Measurements from ENCODE around the gene RCC2. TPM values are rescaled to one million over a fixed set of nuclear protein-coding genes. Genes with fewer than 3 reads are reported as not detected.

RCC2 gene
- total RNA-seq, 1 experiment from 2014 or later: 473 TPM

DNA sequence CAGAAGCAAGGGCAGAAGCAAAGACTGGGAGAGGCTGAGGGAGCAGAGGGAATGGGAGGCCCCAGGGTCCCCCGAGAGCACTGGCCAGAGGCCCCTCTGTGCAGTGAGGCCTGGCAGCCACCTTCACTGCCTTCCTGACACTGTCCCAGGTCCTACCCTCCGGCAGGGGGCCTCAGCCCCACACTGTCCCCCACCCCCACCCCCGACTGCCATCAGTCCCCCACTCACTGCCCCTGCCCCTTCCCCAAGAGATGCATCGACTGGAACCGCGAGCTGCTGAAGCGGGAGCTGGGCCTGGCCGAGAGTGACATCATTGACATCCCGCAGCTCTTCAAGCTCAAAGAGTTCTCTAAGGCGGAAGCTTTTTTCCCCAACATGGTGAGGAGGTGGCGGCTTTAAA lies 80.4 kb downstream of the RCC2 start:
- Histone ChIP-seq H3K14ac (ENCODE audit: insufficient read depth, low read length) (no peak overlapping the region), H4K5ac (ENCODE audit: insufficient read length, low read depth, low read length) (no peak overlapping the region), H3K4me1 (ENCODE audit: insufficient read depth, low read length) (no peaks in the 10 kb centered on the region), H3T11ph (ENCODE audit: low read length) (no peak overlapping the region), H3K23me2 (ENCODE audit: insufficient read length, low read depth, low read length, poor library complexity, severe bottlenecking) (no peaks in the 10 kb centered on the region), H3K9me3 (ENCODE audit: control insufficient read depth, low read depth, low read length) (no peaks in the 10 kb centered on the region), H3K56ac (ENCODE audit: insufficient read length, low read depth, low read length) (no peak overlapping the region), H3K18ac (ENCODE audit: insufficient read length, low read depth, low read length) (no peak overlapping the region), H3K4ac (ENCODE audit: low read depth, low read length) (no peak overlapping the region), H2BK120ac (ENCODE audit: low read depth, low read length, poor library complexity, severe bottlenecking) (no peak overlapping the region), H2BK12ac (ENCODE audit: insufficient read length, low read depth, low read length) (no peak overlapping the region), H2BK5ac (ENCODE audit: insufficient read length, low read length) (no peak overlapping the region), H3K4me2 (ENCODE audit: insufficient read depth, insufficient read length, low read length) (no peak overlapping the region), H4K20me1 (ENCODE audit: control insufficient read depth, insufficient read depth, insufficient read length) (no peaks in the 10 kb centered on the region), H3K79me1 (ENCODE audit: insufficient read depth, low read depth, low read length, poor library complexity, severe bottlenecking) (no peaks in the 10 kb centered on the region), H3K23ac (ENCODE audit: insufficient read length, low read depth, low read length) (no peak overlapping the region), H4K8ac (replicated peaks; ENCODE audit: insufficient read length, low read depth, low read length) (no peak overlapping the region), H3K27me3 (ENCODE audit: insufficient read depth, low read length) (no peaks in the 10 kb centered on the region), H3K79me2 (ENCODE audit: insufficient read depth, low read length) (no peaks in the 10 kb centered on the region), H4K91ac (ENCODE audit: insufficient read length, low read depth, low read length) (no peak overlapping the region), H3K9ac (ENCODE audit: extremely low read depth, insufficient read length, low read length) (no peak overlapping the region), H2BK20ac (ENCODE audit: low read depth, low read length, poor library complexity, severe bottlenecking) (no peak overlapping the region), H2AK5ac (ENCODE audit: insufficient read length, low read length) (no peak overlapping the region), H2AFZ (ENCODE audit: low read length) (no peak overlapping the region), H3K27ac (ENCODE audit: insufficient read length, low read depth, low read length) (no peak overlapping the region), H2BK15ac (ENCODE audit: low read depth, low read length) (no peak overlapping the region)
- DNase-seq: peak; percentile 52
- Mint-ChIP-seq H3K9me3 (no peaks in the 10 kb centered on the region; a peak in 1 of 5 replicates), H3K4me1 (peaks cover 9 to 11% of the 10 kb centered on the region in 2 experiments; a peak in 3 of 4 replicates), H3K36me3 (ENCODE audit: insufficient read depth in 1 of 3, low read depth in 3 of 3) (no peaks in the 10 kb centered on the region), H3K27me3 (ENCODE audit: low read depth) (no peaks in the 10 kb centered on the region; the same call in 1 of the 2 replicates), H3K27ac (peak overlapping the region in 1 of 3 experiments; percentile 70; a peak in 1 of 7 replicates), H3K4me3 (no peak overlapping the region)
- no CpG with 5 or more reads among the region's 11 CpGs for WGBS (ENCODE audit: extremely low coverage, insufficient read length, low lambda C conversion rate)
- TF ChIP-seq, protein P1, sequence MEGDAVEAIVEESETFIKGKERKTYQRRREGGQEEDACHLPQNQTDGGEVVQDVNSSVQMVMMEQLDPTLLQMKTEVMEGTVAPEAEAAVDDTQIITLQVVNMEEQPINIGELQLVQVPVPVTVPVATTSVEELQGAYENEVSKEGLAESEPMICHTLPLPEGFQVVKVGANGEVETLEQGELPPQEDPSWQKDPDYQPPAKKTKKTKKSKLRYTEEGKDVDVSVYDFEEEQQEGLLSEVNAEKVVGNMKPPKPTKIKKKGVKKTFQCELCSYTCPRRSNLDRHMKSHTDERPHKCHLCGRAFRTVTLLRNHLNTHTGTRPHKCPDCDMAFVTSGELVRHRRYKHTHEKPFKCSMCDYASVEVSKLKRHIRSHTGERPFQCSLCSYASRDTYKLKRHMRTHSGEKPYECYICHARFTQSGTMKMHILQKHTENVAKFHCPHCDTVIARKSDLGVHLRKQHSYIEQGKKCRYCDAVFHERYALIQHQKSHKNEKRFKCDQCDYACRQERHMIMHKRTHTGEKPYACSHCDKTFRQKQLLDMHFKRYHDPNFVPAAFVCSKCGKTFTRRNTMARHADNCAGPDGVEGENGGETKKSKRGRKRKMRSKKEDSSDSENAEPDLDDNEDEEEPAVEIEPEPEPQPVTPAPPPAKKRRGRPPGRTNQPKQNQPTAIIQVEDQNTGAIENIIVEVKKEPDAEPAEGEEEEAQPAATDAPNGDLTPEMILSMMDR (conservative IDR thresholded peaks at IDR 0.05): no peak; the same call in 2 of the 3 replicates
